ENCODE results near the gene PECR. TPM values are rescaled to one million over a fixed set of nuclear protein-coding genes. Genes with fewer than 3 reads are reported as not detected.

The PECR gene
- total RNA-seq, 1 experiment from 2014 or later, result 13.9 TPM

GRCh38 chr2:216004697-216005283 lies 76.8 kb downstream of the PECR start:
- no peak for ATAC-seq
- no peak for DNase-seq (ENCODE audit: low spot score)
- ChIA-PET POLR2A (no interaction called here), CTCF (interaction anchor here (0.9 kb wide), 1 partner anchor 29 kb away, joined by 3 read pairs; no protein-coding TSS in a partner anchor)
- Mint-ChIP-seq H3K4me3 (no peak overlapping the region), H3K27ac (peak overlapping the region; percentile 89), H3K4me1 (peaks cover 54% of the 10 kb centered on the region), H3K27me3 (ENCODE audit: low read depth) (no peaks in the 10 kb centered on the region), H3K9me3 (no peaks in the 10 kb centered on the region), H3K36me3 (no peaks in the 10 kb centered on the region)
- TF ChIP-seq NR1H2 (CRISPR knock-in tag; IDR thresholded peaks at IDR 0.05) (no peak), MYBL2 (CRISPR knock-in tag; IDR thresholded peaks at IDR 0.05) (no peak), ZNF423 (CRISPR knock-in tag; IDR thresholded peaks at IDR 0.05) (no peak), GTF2I (CRISPR knock-in tag; conservative IDR thresholded peaks at IDR 0.05) (no peak), PREB (CRISPR knock-in tag; IDR thresholded peaks at IDR 0.05; ENCODE audit: borderline replicate concordance) (no peak), FOXP1 (CRISPR knock-in tag; IDR thresholded peaks at IDR 0.05; ENCODE audit: borderline replicate concordance) (no peak), GRHL2 (CRISPR knock-in tag; IDR thresholded peaks at IDR 0.05; ENCODE audit: insufficient replicate concordance, severe bottlenecking) (no peak), ZNF219 (CRISPR knock-in tag; IDR thresholded peaks at IDR 0.05; ENCODE audit: borderline replicate concordance) (no peak), CREM (CRISPR knock-in tag; IDR thresholded peaks at IDR 0.05) (no peak)
- TF ChIP-seq, protein P1, sequence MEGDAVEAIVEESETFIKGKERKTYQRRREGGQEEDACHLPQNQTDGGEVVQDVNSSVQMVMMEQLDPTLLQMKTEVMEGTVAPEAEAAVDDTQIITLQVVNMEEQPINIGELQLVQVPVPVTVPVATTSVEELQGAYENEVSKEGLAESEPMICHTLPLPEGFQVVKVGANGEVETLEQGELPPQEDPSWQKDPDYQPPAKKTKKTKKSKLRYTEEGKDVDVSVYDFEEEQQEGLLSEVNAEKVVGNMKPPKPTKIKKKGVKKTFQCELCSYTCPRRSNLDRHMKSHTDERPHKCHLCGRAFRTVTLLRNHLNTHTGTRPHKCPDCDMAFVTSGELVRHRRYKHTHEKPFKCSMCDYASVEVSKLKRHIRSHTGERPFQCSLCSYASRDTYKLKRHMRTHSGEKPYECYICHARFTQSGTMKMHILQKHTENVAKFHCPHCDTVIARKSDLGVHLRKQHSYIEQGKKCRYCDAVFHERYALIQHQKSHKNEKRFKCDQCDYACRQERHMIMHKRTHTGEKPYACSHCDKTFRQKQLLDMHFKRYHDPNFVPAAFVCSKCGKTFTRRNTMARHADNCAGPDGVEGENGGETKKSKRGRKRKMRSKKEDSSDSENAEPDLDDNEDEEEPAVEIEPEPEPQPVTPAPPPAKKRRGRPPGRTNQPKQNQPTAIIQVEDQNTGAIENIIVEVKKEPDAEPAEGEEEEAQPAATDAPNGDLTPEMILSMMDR (IDR thresholded peaks at IDR 0.05), result no peak
- TF ChIP-seq, protein P2, sequence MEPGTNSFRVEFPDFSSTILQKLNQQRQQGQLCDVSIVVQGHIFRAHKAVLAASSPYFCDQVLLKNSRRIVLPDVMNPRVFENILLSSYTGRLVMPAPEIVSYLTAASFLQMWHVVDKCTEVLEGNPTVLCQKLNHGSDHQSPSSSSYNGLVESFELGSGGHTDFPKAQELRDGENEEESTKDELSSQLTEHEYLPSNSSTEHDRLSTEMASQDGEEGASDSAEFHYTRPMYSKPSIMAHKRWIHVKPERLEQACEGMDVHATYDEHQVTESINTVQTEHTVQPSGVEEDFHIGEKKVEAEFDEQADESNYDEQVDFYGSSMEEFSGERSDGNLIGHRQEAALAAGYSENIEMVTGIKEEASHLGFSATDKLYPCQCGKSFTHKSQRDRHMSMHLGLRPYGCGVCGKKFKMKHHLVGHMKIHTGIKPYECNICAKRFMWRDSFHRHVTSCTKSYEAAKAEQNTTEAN (CRISPR knock-in tag; IDR thresholded peaks at IDR 0.05), result no peak

GRCh38 chr2:216003876-216004696 lies 77.5 kb downstream of the PECR start:
- ChIA-PET POLR2A (no interaction called here), CTCF (interaction anchor here (0.5 to 1.5 kb wide), 3 partner anchors 8 to 497 kb away, joined by 3 to 6 read pairs (median 3); no protein-coding TSS in a partner anchor)
- Mint-ChIP-seq H3K4me3 (no peak overlapping the region), H3K4me1 (peaks cover 54% of the 10 kb centered on the region), H3K27me3 (ENCODE audit: low read depth) (no peaks in the 10 kb centered on the region), H3K36me3 (no peaks in the 10 kb centered on the region), H3K9me3 (no peaks in the 10 kb centered on the region), H3K27ac (peak overlapping the region; percentile 89; the same call in 1 of the 2 replicates)
- DNase-seq (ENCODE audit: low spot score), result no peak
- ATAC-seq, result no peak
- TF ChIP-seq TP53 (CRISPR knock-in tag; IDR thresholded peaks at IDR 0.05) (no peak), NFYB (CRISPR knock-in tag; conservative IDR thresholded peaks at IDR 0.05; ENCODE audit: low read depth) (no peak), CREB1 (CRISPR knock-in tag; IDR thresholded peaks at IDR 0.05) (no peak), ZNF138 (CRISPR knock-in tag; conservative IDR thresholded peaks at IDR 0.05) (no peak), ATF2 (CRISPR knock-in tag; IDR thresholded peaks at IDR 0.05; ENCODE audit: borderline replicate concordance, low read depth) (no peak), TEAD1 (CRISPR knock-in tag; IDR thresholded peaks at IDR 0.05) (no peak)
- TF ChIP-seq, protein P3, sequence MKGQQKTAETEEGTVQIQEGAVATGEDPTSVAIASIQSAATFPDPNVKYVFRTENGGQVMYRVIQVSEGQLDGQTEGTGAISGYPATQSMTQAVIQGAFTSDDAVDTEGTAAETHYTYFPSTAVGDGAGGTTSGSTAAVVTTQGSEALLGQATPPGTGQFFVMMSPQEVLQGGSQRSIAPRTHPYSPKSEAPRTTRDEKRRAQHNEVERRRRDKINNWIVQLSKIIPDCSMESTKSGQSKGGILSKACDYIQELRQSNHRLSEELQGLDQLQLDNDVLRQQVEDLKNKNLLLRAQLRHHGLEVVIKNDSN (CRISPR knock-in tag; IDR thresholded peaks at IDR 0.05), result no peak
- TF ChIP-seq, protein P4, sequence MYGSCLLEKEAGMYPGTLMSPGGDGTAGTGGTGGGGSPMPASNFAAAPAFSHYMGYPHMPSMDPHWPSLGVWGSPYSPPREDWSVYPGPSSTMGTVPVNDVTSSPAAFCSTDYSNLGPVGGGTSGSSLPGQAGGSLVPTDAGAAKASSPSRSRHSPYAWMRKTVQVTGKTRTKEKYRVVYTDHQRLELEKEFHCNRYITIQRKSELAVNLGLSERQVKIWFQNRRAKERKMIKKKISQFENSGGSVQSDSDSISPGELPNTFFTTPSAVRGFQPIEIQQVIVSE (CRISPR knock-in tag; IDR thresholded peaks at IDR 0.05; ENCODE audit: borderline replicate concordance), result no peak
- TF ChIP-seq, protein P5, sequence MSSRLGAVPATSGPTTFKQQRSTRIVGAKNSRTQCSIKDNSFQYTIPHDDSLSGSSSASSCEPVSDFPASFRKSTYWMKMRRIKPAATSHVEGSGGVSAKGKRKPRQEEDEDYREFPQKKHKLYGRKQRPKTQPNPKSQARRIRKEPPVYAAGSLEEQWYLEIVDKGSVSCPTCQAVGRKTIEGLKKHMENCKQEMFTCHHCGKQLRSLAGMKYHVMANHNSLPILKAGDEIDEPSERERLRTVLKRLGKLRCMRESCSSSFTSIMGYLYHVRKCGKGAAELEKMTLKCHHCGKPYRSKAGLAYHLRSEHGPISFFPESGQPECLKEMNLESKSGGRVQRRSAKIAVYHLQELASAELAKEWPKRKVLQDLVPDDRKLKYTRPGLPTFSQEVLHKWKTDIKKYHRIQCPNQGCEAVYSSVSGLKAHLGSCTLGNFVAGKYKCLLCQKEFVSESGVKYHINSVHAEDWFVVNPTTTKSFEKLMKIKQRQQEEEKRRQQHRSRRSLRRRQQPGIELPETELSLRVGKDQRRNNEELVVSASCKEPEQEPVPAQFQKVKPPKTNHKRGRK (CRISPR knock-in tag; IDR thresholded peaks at IDR 0.05; ENCODE audit: borderline replicate concordance), result no peak
- TF ChIP-seq, protein P6, sequence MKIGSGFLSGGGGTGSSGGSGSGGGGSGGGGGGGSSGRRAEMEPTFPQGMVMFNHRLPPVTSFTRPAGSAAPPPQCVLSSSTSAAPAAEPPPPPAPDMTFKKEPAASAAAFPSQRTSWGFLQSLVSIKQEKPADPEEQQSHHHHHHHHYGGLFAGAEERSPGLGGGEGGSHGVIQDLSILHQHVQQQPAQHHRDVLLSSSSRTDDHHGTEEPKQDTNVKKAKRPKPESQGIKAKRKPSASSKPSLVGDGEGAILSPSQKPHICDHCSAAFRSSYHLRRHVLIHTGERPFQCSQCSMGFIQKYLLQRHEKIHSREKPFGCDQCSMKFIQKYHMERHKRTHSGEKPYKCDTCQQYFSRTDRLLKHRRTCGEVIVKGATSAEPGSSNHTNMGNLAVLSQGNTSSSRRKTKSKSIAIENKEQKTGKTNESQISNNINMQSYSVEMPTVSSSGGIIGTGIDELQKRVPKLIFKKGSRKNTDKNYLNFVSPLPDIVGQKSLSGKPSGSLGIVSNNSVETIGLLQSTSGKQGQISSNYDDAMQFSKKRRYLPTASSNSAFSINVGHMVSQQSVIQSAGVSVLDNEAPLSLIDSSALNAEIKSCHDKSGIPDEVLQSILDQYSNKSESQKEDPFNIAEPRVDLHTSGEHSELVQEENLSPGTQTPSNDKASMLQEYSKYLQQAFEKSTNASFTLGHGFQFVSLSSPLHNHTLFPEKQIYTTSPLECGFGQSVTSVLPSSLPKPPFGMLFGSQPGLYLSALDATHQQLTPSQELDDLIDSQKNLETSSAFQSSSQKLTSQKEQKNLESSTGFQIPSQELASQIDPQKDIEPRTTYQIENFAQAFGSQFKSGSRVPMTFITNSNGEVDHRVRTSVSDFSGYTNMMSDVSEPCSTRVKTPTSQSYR (CRISPR knock-in tag; IDR thresholded peaks at IDR 0.05), result no peak
